Activated gamma-delta T cell treated with Interleukin-2 at 50 U/mL for 16 hours (primary cell): Measurements from ENCODE around the gene ZDBF2.
"Not testable (repeated sequence)": the region's sequence is repeated elsewhere in the genome, so short reads cannot be mapped to it uniquely, and the experiment has no call there.

Source experiments
- DNase-seq: peaks from one replicate; pipeline ENCODE4 v3.0.0-alpha.2; 2020

The ZDBF2 gene

DNA sequence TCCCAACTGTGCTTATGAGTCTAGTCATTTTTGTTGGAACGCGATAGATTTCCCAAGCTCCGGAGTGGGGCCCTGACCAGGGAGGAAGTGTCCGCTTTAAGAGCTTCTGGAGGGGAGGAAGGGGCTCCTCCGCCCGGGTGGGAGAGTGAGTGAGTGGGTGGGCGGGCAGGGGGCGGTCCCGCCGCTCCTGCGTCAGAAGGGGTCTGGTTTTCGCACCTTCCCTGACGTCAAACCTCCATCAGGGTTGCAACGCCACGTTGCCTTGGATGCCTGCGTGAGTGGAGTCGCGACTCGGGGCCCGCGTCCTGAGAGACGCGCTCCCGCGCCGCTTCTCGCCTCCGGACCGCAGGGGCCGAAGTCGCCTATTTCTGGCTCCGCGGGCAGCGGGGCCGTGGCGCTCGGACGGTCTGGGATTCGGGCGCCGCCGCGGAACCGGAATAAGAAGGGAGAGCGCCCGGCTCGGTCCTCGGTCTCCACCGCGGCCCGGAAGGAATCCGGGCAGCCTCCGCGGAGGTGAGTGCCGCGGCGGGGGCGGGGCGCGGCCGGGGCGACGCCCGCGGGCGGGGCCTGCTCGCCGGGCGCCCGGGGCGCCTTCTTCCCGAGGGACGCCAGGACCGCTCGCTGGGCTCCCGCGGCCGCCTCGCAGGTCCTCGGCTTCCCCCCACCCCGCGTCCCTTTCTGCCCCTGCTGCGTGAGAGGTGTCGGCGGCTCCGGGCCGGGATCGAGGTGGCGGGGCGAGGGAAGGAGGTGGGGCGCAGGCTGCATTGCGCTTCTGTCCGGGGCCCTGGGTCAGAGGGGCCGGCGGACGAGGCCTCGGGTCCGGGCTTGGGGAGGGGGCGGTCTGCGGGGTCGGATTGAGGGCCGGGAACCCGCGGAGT is at the start of gene ZDBF2:
ZDBF2 (plus strand) TSS at position 230 of the 878 bp plus-strand sequence. CDS start 7,187 bp downstream, outside the sequence.
- peak; percentile 13 for DNase-seq

DNA sequence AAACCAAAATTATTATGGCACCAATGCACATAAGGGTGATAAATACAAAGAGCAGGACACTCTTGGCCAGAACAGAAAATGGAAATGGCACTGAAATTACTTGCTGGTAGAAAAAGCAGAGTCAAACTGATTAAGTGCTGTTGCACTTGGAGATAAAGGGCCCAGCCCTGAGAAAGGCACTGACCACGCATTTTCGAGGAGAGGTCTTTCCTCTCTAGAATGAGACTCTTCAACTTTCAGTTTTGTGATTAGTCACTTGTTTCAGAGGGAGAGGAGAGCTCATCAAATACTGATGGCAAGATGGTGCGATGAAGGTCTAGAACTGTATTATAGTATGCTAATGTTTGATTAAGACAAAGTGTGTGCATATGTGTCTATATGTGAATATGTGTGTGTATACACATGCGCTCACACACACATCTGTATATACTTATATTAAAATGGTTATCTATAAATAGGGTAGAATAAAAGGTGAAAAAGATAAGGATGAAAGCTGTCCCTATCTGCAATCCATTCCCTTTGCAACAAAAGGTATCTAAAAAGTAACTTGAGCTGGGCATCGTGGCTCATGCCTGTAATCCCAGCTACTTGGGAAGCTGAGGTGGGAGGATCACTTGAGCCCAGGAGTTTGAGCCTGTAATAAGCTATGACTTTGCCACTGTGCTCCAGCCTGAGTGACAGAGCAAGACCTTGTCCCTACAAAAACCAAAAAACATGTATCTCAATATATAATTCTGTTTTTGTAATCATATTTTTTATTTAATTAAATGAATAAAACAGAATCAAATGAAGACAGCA is 48.8 kb upstream of the ZDBF2 start:
- DNase-seq: no peak

DNA sequence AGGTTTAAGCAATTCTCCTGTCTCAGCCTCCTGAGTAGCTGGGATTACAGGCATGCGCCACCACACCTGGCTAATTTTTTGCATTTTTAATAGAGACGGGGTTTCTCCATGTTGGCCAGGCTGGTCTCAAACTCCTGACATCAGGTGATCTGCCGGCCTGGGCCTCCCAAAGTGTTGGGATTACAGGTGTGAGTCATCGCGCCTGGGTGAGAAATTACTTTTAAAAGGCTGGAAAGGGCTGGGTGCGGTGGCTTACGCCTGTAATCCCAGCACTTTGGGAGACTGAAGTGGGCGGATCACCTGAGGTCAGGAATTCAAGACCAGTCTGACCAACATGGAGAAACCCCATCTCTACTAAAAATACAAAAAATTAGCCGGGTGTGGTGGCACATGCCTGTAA is 45.8 kb upstream of the ZDBF2 start:
- DNase-seq: not testable (repeated sequence)

- DNase-seq: no peak
Measured at GRCh38 chr2:206229642-206230041, 44.8 kb upstream of the ZDBF2 start.

- DNase-seq: no peak
Measured at GRCh38 chr2:206230060-206230762, 44.3 kb upstream of the ZDBF2 start.

DNA sequence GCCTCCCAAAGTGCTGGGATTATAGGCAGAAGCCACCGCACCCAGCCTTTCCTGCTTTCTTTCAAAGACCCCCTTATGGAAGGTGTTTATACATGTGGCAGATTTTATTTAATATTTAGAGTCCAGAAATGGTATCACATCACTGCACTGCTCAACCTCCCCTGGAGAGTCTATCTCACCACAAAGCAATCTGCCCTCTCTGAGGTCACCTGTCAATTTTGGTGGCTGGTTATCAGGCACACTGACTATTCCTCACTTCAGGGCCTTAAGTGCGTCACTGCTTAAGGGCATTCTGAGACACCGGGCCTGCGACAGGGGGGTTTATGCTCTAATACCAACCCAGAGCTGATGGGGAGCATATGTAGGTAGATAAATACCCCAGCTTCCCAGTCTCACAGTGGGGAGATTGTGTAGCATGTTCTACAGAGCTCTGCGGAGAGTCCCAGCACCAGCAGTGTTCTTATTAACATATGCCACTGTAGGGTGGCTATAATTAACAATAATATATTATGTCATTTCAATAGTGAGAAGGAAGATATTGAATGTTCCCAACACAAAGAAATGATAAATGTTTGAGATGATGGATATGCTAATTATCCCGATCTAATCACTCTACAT is 42.7 kb upstream of the ZDBF2 start:
- no peak for DNase-seq

- no peak for DNase-seq
Measured at GRCh38 chr2:206232287-206233035, 42.0 kb upstream of the ZDBF2 start.

DNA sequence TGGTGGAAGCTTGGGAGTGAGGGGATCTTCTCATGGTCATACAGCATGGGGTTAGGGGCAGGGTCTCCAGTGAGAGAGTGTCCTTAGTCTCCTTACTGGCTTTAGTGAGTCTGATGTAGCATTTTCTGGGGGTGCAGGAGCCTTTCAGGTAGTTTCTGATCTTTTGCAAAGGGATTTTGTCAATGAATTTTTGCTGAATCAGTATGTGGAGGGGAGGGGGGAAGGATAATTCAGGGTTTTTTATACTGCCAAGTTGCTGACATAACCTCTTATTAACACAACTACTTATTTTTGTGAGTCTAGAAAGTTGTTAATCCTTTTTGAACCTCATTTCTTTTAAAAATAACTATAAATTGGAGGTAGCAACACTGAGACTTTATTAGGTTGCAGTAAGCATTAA is 35.3 kb upstream of the ZDBF2 start:
- no peak for DNase-seq

DNA sequence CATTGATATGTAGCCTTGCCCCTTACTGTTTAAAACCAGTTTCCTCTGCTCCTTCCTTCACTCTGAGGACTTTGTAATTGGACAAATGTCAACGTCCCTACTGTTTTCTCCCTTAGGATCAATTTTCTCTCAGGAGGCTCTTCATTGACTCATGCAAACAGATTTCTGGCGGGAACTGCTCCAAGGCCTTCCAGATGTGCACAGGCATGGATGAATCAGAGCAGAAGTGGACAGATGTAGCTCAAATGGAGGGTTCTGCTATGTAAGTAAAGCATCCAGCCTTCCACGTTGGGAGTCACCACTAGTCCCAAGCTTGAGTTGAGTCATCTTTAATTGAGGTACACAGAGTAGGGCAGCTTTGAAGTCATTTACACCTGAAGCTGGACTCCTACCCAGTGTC is 34.1 kb upstream of the ZDBF2 start:
- DNase-seq: no peak

DNA sequence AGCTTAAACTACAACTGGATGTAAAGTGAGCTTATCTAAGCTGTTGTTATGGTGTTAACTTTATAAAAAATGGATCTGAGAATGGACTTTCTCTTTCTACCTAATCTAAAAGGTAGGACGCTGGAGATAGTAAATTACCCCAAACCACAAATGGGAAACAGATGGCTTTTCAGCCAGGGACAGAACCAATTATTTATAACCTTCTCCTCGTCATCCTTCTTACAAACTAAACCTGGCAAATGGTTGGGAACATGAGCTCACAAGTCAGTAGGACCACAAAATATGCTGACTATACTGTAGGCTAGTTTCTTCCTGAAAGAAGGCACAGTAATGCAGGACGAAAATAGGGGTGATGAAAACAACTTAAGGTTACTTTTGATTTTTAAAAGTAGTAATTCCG is 32.7 kb upstream of the ZDBF2 start:
- DNase-seq: no peak

- no peak for DNase-seq
Measured at GRCh38 chr2:206245265-206245672, 29.2 kb upstream of the ZDBF2 start.

DNA sequence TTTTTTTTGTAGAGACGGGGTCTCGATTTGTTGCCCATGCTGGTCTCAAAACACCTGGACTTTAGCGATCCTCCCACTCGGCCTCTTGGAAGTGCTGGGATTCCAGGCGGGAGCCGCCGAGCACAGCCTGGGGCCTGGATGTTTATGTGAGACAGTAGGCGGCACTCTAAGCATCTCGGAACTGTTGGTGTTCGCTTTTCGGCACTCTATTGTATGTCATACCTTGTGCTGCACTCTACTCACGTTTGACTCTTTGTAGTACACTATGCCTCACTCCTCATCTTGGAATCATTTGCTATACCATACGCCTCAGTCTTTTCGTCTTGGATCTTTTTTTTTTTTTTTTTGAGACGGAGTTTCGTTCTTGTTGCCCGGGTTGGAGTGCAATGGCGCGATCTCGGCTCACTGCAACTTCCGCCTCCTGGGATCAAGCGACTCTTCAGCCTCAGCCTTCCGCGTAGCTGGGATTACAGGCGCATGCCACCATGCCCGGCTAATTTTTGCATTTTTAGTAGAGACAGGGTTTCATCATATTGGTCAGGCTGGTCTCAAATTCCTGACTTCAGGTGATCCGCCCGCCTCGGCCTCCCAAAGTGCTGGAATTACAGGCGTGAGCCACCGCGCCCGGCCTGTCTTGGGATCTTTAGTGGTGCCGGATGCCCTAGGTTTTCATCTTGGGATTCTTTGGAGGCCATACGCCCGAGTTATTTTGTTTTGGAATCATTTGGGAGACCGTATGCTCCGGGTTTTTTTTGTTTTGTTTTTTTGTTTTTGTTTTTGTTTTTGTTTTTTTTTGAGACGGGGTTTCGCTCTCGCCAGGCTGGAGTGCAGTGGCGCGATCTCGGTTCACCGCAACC is 24.2 kb upstream of the ZDBF2 start:
- no peak for DNase-seq

DNA sequence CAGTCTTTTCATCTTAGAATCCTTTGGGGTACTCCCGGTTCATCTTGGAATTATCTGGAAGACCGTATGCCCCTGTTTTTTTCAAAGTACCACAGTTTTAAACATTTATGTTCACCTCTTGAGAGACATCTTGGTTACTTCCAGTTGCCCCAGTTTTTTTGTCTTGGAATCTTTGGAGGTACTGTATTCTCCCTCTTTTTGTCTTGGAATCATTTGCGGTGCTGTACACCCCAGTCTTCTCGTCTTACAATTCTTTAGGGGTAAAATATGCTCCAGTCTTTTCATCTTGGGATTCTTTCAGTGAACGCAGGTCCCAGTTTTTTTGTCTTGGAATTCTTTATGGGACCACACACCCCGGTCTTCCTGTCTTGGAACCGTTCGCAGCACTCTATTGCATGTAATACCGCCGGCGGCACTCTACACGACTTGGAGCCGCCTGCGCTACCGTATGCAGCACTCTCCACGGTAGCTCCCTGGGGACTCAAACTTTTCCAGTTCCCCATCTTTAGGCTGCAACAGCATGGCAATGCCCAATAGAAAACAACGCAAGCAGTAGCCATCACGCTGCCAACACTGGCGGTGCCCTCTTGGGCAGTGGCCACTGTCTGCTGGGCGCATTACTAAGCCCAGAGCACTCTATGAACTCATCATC is 21.2 kb upstream of the ZDBF2 start:
- no peak for DNase-seq

GRCh38 chr2:206253777-206254166 is 20.7 kb upstream of the ZDBF2 start:
- DNase-seq: no peak

GRCh38 chr2:206255003-206255402 is 19.5 kb upstream of the ZDBF2 start:
- DNase-seq: no peak

DNA sequence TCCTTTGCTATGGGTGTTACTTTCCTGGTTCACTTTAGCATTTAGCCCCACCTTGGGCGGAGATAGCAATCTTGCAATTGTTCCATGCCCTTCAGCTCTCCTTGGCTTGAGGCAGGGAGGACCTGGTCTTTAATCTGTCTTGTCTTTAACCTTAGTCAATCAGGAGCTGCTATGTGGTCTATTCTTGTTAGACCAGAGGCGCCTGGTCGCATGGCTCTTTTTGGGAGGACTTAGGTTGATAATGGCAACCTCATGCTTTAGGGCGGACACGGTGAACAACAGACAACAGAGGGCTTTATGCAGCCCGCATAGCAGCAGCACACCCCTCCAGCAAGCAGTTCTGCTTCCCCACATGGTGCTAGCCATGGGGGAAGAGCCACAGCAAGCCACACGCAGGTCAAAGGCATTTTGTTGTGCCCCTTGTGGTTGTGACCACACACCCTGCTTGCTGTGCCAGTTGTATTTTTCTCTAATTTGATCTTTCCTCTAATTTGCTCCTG is 17.7 kb upstream of the ZDBF2 start:
- DNase-seq: no peak

DNA sequence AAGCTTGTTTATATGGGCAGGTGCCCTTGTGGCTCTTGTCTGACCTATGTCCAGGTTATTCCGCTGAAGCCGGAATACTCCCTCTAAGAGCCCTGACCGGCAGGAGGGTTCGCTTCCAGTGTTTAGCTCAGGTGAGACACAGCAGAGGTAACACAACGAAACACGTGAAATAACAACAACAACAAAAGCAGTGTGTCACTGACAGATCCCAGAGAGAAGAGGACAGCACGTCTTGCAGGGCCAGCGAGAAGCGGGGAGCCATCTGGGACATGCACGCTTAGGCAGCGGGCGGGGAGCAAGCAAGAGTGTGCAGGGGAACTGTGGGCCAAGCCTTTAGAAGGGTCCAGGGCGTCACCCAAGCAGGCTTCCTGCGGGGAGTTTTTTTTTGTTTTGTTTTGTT is 17.1 kb upstream of the ZDBF2 start:
- no peak for DNase-seq

DNA sequence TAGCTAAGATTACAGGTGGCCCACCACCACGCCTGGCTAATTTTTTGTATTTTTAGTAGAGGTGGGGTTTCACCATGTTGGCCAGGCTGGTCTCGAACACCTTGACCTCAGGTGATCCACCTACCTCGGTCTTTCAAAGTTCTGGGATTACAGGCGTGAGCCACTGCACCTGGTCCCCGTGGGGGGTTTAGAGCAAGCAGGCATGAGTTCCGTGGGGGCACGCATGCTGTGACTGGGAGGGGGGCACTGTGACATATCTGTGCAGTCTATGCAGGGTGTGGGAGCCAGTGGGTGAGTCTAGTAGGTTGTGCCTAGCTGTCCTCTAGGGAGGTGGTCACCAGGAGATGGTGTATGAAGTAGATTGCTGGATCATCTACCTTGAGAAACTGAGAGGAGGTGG is 16.6 kb upstream of the ZDBF2 start:
- DNase-seq: no peak

DNA sequence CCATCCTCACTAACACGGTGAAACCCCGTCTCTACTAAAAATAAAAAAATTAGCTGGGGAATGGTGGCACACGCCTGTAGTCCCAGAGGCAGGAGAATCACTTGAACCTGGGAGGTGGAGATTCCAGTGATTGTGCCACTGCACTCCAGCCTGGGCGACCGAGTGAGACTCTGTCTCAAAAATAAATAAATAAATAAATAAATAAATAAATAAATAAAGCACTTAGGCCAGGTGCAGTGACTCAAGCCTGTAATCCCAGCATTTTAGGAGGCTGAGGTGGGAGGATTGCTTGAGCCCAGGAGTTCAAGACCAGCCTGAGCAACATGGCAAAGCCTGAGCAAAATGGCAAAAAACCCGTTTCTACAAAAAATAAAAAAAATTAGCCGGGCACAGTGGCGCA is 15.8 kb upstream of the ZDBF2 start:
- DNase-seq: not testable (repeated sequence)

- DNase-seq: no peak
Measured at GRCh38 chr2:206259376-206260187, 14.9 kb upstream of the ZDBF2 start.
